PC-3 (cell line): Measurements from ENCODE around the gene MROH9. TPM values are rescaled to one million over a fixed set of nuclear protein-coding genes. Genes with fewer than 3 reads are reported as not detected.
"Not testable (repeated sequence)": the region's sequence is repeated elsewhere in the genome, so short reads cannot be mapped to it uniquely, and the experiment has no call there.

Experiments
- ATAC-seq: fragments of 200-7000 bp; cut with Tn5 transposase; 2 replicates; pipeline ENCODE4 v1.9.1; 2020; ENCODE audit warnings: mild to moderate bottlenecking, moderate library complexity
- BruUV-seq: library from RNA; stranded (reverse); fragments of 400-500 nt; replicated peaks from 2 replicates; lab custom pipeline; 2021; lab: Mats Ljungman, UMichigan
- CTCF ChIA-PET: fragments of 300-600 bp; sonication (Branson Sonifier 250); formaldehyde crosslinking; loops from one replicate; lab custom pipeline; 2022; ENCODE audit warnings: antibody characterized with exemption; lab: Charles Lee
- POLR2A ChIA-PET: fragments of 300-600 bp; sonication (Branson Sonifier 250); formaldehyde crosslinking; loops from one replicate; lab custom pipeline; 2022; ENCODE audit warnings: antibody characterized with exemption; ENCODE audit not compliant: unreplicated experiment; lab: Charles Lee
- DNase-seq: peaks from one replicate; pipeline ENCODE4 v3.0.0-alpha.2; 2015
- H2AFZ ChIP-seq: fragments of 300-600 bp; sonication (generic); 2 replicates; pipeline ENCODE4 v1.6.0; 2016; ENCODE audit warnings: antibody characterized with exemption, low read length
- H3F3A ChIP-seq: fragments of 300-600 bp; sonication (generic); one replicate; pipeline ENCODE4 v1.6.0; 2017; ENCODE audit warnings: antibody characterized with exemption, low read length, control low read depth, mild to moderate bottlenecking; ENCODE audit not compliant: unreplicated experiment
- H3K27ac ChIP-seq: fragments of 300-600 bp; sonication (generic); 2 replicates; pipeline ENCODE4 v1.5.1; 2016; ENCODE audit warnings: mild to moderate bottlenecking, low read length
- H3K27me3 ChIP-seq: fragments of 300-600 bp; sonication (generic); 2 replicates; pipeline ENCODE4 v1.6.1; 2016; ENCODE audit warnings: low read length, mixed read lengths
- H3K36me3 ChIP-seq: fragments of 300-600 bp; sonication (generic); 2 replicates; pipeline ENCODE4 v1.6.1; 2016; ENCODE audit warnings: low read depth, mixed run types, low read length, mixed read lengths
- H3K4me1 ChIP-seq: fragments of 300-600 bp; sonication (generic); 2 replicates; pipeline ENCODE4 v1.5.1; 2016; ENCODE audit warnings: low read length; ENCODE audit not compliant: insufficient read depth
- H3K4me2 ChIP-seq: fragments of 300-600 bp; sonication (generic); 2 replicates; pipeline ENCODE4 v1.6.0; 2016; ENCODE audit warnings: low read length
- H3K4me3 ChIP-seq: fragments of 300-600 bp; sonication (generic); 2 replicates; pipeline ENCODE4 v1.5.1; 2016; ENCODE audit warnings: mild to moderate bottlenecking, low read length, mixed read lengths
- H3K79me2 ChIP-seq: fragments of 300-600 bp; sonication (generic); 2 replicates; pipeline ENCODE4 v1.6.1; 2017; ENCODE audit warnings: low read length, mixed read lengths
- H3K9ac ChIP-seq: fragments of 300-600 bp; sonication (generic); 2 replicates; pipeline ENCODE4 v1.6.0; 2016; ENCODE audit warnings: mild to moderate bottlenecking, low read length
- H3K9me2 ChIP-seq: fragments of 300-600 bp; sonication (generic); replicated peaks from 2 replicates; pipeline ENCODE4 v1.6.1; 2016; ENCODE audit warnings: mixed run types, low read length, mixed read lengths
- H3K9me3 ChIP-seq: fragments of 300-600 bp; sonication (generic); 2 replicates; pipeline ENCODE4 v1.6.1; 2016; ENCODE audit warnings: low read length, mixed read lengths
- H4K20me1 ChIP-seq: fragments of 300-600 bp; sonication (generic); 2 replicates; pipeline ENCODE4 v1.6.1; 2016; ENCODE audit warnings: low read length, mixed read lengths
- CTCF ChIP-seq: fragments of 300-600 bp; sonication (generic); conservative IDR thresholded peaks from 2 replicates; pipeline ENCODE4 v1.5.1; 2017; ENCODE audit warnings: antibody characterized with exemption, low read depth, mild to moderate bottlenecking, low read length
- EZH2 ChIP-seq: fragments of 300-600 bp; sonication (generic); IDR thresholded peaks from one replicate; pipeline ENCODE4 v1.6.1; 2017; ENCODE audit warnings: antibody characterized with exemption, mild to moderate bottlenecking, low read length; ENCODE audit not compliant: unreplicated experiment
- EZH2phosphoT487 ChIP-seq: fragments of 300-600 bp; sonication (generic); IDR thresholded peaks from 2 replicates; pipeline ENCODE4 v1.6.1; 2018; ENCODE audit warnings: mild to moderate bottlenecking, antibody characterized with exemption, low read length, borderline replicate concordance
- intact Hi-C: fragments of 100-400 bp; cut with micrococcal nuclease; formaldehyde crosslinking; loops from 2 replicates; pipeline ENCODE4 v1.9.0; 2023
- total RNA-seq: library from RNA; depleted of rRNA; stranded (reverse); fragments of >200 nt; gene quantifications from 2 replicates; pipeline ENCODE4 v1.2.3, GENCODE V29; 2014

Gene MROH9
- total RNA-seq, 1 experiment from 2014 or later: not detected

DNA sequence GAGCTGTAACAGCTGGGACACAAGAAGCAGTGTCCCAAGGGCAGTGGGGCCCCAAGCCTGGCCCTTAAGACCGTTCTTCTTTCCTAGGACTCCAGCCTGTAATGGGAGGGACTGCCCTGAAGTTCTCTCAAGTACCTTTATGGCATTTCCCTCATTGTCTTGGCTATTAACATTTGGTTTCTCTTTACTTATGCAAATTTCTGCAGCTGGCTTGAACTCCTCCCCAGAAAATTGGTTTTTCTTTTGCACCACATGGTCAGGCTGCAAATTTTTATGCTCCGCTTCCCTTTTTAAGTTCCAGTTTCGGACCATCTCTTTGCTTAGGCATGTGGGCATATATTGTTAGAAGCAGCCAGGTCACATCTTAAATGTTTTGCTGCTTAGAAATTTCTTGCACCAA, 3.1 kb upstream of the MROH9 start:
- H3K4me2 ChIP-seq: no peak overlapping the region
- no peaks in the 10 kb centered on the region for H3F3A ChIP-seq
- DNase-seq (no peak), ATAC-seq (no peak)
- no peaks in the 10 kb centered on the region for H3K9me2 ChIP-seq
- no peak for TF ChIP-seq EZH2
- no peak for TF ChIP-seq EZH2phosphoT487
- no peak for TF ChIP-seq CTCF
- H3K4me3 ChIP-seq: no peak overlapping the region
- no peak overlapping the region for H3K27ac ChIP-seq
- H3K36me3 ChIP-seq: no peaks in the 10 kb centered on the region
- intact Hi-C loops: no loop called here
- H3K9ac ChIP-seq: no peak overlapping the region
- H3K4me1 ChIP-seq: no peaks in the 10 kb centered on the region
- H3K27me3 ChIP-seq: peaks cover 37% of the 10 kb centered on the region
- H3K9me3 ChIP-seq: no peaks in the 10 kb centered on the region
- no peaks in the 10 kb centered on the region for H3K79me2 ChIP-seq
- POLR2A ChIA-PET: no interaction called here
- CTCF ChIA-PET: no interaction called here
- no peak overlapping the region for H2AFZ ChIP-seq
- no peaks in the 10 kb centered on the region for H4K20me1 ChIP-seq
- BruUV-seq: no TSS peak

GRCh38 chr1:170938281-170938680, 2.9 kb downstream of the MROH9 start:
- no peaks in the 10 kb centered on the region for H3F3A ChIP-seq
- no peaks in the 10 kb centered on the region for H3K36me3 ChIP-seq
- H3K4me3 ChIP-seq: no peak overlapping the region
- H2AFZ ChIP-seq: no peak overlapping the region
- ATAC-seq: no peak
- no peaks in the 10 kb centered on the region for H4K20me1 ChIP-seq
- peaks cover 56% of the 10 kb centered on the region for H3K27me3 ChIP-seq
- no peak overlapping the region for H3K27ac ChIP-seq
- H3K79me2 ChIP-seq: no peaks in the 10 kb centered on the region
- H3K9ac ChIP-seq: no peak overlapping the region
- intact Hi-C loops: no loop called here
- POLR2A ChIA-PET: no interaction called here
- no TSS peak for BruUV-seq
- CTCF ChIA-PET: no interaction called here
- no peaks in the 10 kb centered on the region for H3K9me2 ChIP-seq
- H3K4me2 ChIP-seq: no peak overlapping the region
- no peaks in the 10 kb centered on the region for H3K4me1 ChIP-seq
- TF ChIP-seq EZH2 (no peak), CTCF (no peak), EZH2phosphoT487 (no peak)
- DNase-seq: no peak
- H3K9me3 ChIP-seq: no peaks in the 10 kb centered on the region

DNA sequence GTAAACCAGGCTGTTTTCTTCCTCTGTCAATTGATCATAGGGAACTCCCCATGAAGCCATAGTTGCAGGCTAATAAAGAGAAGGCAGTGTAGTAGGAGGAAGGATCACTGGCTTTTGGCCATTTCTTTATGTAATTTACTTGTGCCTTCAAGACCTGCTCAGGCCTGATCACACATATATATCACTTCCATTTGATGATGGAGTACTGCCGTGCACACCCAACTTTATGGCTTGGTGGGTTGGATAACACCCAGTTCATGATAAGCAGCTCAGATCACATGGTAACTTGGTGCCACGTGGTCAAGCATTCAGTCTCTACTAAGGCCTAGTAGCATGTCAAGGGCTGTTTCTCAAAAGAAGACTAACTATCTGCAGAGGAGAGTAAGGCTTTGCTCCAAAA, 4.1 kb downstream of the MROH9 start:
- CTCF ChIA-PET: no interaction called here
- POLR2A ChIA-PET: no interaction called here
- Histone ChIP-seq H3K36me3 (no peaks in the 10 kb centered on the region), H4K20me1 (no peaks in the 10 kb centered on the region), H2AFZ (no peak overlapping the region), H3K27me3 (peaks cover 54% of the 10 kb centered on the region), H3K4me3 (no peak overlapping the region), H3K9me3 (no peaks in the 10 kb centered on the region), H3K4me1 (no peaks in the 10 kb centered on the region), H3K9ac (no peak overlapping the region), H3K4me2 (no peak overlapping the region), H3F3A (no peaks in the 10 kb centered on the region), H3K9me2 (no peaks in the 10 kb centered on the region), H3K79me2 (no peaks in the 10 kb centered on the region), H3K27ac (no peak overlapping the region)
- DNase-seq (no peak), ATAC-seq (no peak)
- TF ChIP-seq EZH2 (no peak), CTCF (no peak)
- no TSS peak for BruUV-seq
- intact Hi-C loops: no loop called here

DNA sequence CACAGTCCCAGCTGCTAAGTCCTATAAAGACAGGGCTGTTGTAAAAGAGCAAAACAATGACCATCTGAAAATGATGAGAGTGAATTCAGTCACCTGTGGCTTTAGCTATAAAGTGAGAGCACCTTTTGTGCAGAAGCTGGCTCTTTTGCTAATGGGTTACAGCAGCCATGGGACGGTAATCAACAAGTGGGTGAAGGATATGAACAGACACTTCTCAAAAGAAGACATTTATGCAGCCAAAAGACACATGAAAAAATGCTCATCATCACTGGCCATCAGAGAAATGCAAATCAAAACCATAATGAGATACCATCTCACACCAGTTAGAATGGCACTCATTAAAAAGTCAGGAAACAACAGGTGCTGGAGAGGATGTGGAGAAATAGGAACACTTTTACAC, 16.4 kb downstream of the MROH9 start:
- H3K79me2 ChIP-seq, ATAC-seq, intact Hi-C loops, DNase-seq, H3K4me1 ChIP-seq, H3K36me3 ChIP-seq, H3F3A ChIP-seq, H4K20me1 ChIP-seq, POLR2A ChIA-PET, H3K9me3 ChIP-seq, H3K9me2 ChIP-seq, CTCF ChIA-PET, H3K4me2 ChIP-seq, H2AFZ ChIP-seq, BruUV-seq, H3K9ac ChIP-seq, H3K4me3 ChIP-seq, H3K27ac ChIP-seq: not testable (repeated sequence)
- H3K27me3 ChIP-seq: peaks cover 30% of the 10 kb centered on the region
